ENCODE data around the gene SLC12A7. TPM values are rescaled to one million over a fixed set of nuclear protein-coding genes. Genes with fewer than 3 reads are reported as not detected.

Gene SLC12A7
- total RNA-seq, 1 donor from 2014 or later: 344 TPM

DNA sequence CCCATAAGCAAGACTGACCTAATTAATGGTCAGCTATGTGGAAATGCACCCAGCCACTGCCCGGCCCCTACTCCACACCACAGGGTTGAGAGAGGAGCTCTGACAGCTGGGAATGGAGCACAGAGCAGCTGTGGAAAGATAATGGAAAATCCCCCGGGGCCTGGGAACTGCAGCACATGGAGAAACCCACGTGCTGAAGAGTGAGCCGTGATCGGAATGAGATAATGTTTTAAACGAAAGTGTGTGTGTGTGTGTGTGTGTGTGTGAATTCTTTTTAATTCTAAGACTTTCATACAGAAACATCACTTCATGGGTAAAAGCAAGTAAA is 13.1 kb upstream of the SLC12A7 start:
- DNase-seq (ENCODE audit: low spot score): no peak

DNA sequence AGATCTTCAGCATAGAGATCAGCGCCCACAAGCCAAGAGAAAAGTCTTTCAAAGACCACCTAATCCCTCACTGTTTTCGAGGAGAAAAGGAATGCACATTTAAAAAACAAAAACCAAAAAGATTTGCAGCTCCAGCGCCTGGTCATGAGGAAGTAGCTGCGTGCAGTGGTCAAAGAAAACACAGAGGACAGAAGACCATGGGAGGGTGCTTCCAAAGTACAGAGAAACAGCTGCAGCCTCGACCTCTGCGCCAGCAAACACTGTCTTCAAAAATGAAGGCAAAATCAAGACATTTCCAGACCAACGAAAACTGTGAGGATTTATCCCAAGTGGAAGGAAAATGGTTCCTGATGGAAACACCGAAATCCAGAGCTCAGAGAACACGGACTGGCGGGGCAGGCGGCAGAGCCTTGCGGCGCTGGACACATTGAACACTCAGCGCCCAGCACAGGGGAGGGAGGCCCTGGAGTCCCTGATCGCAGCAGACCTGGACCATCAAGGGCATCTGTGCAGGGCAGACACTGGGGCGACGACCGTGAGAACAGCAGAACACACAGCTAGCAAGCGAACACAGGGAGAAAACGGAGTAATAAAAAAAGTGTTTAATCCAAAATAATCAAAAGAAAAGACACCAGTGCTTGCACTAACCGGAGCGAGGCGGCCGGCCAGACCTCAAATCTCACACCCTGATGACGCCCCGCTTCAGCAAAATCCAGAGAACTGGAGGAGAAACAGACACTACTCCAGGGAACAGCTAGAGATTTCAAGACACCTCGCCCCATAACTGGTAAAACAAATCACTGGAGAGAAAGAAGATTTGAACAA is 12.6 kb upstream of the SLC12A7 start:
- no peak for DNase-seq (ENCODE audit: low spot score)

DNA sequence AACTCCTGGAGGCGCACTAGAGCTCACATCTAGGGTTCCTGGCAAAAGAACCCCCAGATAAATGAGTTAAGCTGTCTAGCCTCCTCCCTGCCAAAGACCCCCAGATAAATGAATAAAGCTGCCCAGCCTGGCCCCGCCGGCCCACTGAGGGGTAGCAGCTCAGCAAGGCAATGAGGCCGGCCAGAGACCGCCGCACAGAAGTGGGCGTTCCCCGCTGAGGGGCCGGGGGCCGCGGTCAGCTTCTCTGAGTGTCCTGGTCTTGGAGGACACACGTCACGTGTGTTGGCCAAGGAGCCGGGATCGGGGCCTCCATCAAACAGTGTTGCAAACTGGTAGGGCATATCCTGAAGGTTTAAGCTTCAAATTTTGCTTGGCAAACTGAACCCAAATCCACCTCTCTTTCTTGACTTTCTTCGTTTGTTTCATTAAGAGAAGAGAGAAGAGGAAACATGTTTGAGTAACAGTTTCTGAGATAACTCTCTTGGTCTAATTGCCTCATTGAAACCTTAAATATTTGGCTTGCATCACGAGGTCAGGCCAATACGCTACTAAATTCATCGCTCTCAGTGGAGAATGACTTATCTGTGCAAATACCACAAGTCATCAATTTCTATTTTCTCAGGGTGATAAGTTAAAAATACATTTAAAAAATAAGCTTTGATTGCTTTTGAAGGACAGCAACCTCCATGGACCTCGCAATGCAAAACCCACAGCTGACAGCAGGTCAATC is 11.7 kb upstream of the SLC12A7 start:
- no peak for DNase-seq (ENCODE audit: low spot score)

DNA sequence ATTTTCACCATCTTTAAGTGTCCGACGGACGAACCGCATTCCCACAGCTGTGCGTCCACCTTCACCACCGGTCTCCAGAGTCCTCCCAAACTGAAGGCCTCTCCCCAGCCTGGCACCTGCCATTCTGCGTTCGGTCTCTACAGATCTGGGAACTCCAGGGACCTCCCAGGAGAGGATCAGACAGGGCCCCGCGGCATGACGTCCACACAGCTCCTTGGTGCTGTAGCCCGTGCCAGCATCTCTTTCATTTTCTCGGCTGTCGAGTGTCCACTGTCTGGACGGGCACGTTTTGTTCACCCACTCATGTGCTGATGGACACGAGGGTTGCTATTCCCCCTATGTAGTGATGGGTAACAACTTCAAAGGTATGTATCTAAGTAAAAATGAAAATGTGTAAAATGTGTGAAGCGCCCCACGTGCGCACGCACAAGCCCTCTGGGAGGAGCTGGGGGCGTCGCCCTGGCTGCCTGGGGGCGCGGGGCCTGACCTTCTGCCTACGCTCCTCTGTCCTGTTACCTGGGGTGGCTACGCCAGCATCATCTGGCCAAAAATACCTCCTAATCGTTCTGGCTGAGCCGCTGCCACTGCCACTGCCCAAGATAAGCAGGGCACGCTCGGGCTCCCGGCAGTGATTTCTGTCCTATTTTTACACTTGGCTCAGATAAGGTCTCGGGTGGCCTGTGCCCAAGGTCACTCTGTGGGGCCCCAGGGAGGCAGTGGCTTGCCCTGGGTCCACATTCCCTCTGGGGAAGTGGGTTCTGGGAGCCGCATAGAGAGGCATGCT is 10.8 kb upstream of the SLC12A7 start:
- no peak for DNase-seq (ENCODE audit: low spot score)

DNA sequence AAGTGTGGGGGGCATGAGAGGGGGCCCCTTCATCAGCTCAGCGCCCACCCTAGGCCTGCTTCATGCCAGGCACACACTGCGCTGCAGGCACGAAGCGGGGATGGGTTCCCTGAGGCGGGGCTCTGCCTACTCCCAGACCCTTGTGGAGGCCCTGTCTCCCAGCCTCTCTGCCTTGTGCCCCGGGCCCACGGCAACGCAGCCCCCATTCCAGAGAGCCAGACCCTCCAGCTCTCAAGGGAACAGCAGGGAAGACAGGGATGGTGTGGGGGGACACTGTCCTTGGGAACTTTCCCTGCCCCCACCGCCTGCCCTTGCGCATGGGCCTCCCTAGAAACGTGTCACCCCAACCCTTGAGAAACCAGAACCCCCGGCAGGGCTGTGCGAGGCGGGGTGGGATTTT is 10.0 kb upstream of the SLC12A7 start:
- DNase-seq (ENCODE audit: low spot score): no peak

DNA sequence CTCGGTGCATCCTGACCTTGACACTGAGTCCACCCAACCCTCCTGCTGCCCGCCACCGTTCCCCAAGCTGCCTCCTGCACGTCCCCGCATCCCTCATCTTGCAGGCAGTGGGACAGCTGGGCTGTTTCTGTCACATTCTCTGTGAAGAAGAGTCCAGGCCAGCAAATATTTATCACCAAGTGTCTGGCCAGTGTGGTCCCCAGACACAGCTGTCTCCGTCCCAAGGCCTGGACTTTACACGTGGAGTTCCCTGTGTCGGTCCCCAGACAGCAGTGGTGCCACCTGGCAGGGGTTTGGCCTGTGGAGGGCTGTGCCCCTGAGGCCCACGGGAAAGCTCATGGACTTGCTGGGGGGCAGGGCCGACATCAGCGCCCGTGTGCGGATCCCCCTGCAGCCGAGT is 9.2 kb upstream of the SLC12A7 start:
- no peak for DNase-seq (ENCODE audit: low spot score)

DNA sequence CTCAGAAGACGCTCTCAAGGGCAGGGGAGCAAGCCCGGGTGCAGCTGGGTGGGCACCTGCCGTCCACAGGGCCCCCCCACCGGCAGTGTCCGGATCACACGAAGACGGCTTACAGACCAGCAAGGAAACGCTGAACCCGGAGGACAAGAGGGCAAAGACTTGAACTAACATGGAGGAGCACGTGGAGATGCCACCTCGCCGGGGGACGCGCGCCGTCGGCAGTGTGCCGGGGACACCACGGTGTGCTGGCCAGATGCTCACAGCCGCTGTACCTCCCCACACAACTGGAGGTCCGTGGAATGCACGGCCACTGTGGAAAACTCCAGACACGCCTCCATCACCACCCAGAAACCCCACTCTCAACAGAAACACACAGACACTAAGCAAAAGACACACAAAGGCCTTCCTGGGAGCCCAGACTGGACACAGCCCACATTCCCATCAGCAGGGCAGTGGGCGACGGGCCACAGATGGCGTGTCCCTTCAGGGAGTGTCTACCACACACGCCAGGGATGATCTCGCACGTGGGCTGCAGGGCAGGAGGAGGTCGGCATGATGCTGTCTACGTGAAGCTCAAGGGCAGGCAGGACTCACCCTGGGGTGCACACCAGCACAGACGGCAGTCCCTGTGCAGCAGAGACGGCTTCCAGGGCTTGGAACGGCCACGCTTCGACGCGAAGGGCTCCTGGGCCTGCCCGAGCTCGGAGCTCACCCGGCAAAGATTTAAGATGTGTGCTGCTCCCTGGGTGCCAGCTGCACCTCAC is 8.6 kb upstream of the SLC12A7 start:
- DNase-seq (ENCODE audit: low spot score): no peak

DNA sequence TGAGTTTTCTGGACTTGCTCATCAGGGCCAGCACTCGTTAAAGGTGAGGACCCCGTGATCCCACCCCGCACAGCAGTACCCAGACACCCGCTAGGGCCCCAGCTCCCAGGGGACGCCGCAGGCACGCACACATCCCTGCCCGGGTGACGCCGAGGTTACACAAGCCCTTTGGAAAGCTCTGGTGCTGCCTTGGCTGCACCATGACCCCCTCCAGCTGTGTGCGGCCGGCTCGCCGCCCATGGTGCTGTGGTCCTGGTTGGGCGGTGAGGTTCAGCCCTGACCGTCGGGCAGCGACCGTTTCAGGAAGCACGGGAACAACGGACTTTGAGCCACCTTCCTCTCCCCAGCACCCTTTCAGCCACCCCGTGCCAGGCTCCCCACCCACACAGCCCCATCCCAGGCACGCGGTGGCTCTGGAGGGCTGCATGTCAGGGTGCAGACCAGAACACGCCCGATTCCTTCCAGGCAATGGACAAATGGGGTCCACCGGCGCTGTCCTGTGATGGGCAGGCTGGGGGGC is 7.5 kb upstream of the SLC12A7 start:
- peak; percentile 86 for DNase-seq (ENCODE audit: low spot score)

DNA sequence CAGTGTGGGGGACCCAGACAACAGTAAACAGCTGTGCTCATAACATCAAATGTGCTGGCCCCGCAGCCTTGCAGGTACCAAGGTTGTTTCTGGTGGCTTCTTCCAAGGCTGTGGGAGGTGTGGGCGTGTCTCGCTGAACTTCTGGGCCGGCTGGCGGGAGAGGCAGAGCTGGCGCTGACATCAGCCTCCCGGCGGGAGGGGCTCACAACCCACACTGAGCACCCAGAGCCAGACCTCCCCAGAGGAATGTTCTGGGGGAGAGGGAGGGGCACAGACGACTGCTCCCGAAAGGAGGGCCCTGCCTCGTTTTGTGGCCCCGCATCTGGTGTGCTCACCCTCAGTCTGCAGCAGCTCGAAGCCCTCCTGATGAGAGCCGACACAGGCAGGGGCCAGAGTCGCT is 6.9 kb upstream of the SLC12A7 start:
- DNase-seq (ENCODE audit: low spot score): peak; percentile 88

DNA sequence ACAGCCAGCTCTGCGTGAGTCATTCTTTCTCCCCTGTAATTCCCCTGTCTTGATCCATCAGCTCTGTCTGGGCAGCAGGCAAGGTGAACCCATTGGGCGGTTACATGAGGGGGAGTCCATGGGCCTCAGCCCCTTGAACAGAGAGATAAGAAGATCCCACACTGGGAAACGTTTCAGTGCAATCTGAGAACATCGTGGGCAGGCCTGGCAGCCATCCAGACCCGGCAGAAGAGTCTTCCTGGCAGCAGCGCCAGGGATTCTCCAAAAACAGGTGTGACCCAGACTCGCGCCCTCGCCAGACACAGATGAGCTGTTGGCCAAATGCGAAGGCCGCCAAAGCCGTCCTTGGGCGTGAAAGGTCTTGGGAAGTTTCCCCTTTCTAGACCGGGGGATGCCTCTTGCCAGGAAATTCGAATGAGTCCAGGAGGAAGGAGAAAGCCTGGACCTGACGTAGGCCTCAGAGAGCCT is 6.4 kb upstream of the SLC12A7 start:
- DNase-seq (ENCODE audit: low spot score): no peak

DNA sequence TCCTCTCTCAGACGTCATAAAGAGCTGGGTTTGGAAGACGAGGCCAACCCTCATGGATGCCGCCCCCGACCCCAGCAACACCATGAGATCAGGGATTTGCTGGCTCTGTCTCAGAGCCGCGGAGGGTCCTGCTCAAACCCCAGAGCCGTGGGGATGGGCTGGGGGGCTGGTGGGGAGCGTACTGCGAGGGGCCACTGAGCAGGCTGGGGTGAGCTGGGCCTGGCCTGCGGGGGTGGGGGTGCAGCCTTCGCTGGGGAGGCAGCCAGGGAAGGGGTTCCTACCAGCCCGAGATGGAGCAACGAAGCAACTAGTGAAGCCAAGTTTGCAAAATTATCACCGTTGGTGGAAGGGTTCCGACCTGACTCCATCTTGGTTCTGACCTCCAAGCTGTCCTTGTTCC is 5.1 kb upstream of the SLC12A7 start:
- DNase-seq (ENCODE audit: low spot score): no peak

DNA sequence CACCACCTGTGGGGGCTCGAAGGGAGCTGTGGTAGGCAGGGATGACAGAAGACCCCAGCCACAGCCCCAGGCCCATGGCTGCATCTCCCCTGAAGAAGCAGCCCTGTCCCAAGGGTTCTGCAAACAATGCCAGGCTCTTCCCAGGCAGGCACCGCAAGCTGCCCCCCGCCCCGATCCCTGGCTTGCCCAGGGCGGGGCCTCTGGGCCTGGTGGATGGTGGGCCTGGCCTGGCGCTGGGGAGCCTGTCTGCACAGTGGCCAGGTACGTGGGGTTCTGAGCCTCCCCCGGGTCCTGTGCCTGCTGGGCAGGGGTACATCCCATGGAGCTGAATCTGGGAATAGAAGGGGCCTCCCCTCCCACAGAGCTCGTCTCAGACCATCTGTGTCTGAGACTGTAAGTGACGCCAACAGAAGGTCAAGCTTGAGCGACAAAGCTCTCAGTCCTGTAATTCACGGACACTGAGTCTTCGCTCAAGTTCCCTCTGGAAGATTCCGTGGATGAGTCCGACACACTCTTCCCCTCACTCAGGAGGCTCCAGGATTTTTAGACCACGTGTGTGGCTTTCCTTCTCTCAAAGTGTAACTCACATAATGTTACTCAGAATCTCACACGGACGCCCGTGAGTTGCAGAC is 4.4 kb upstream of the SLC12A7 start:
- DNase-seq (ENCODE audit: low spot score): no peak

DNA sequence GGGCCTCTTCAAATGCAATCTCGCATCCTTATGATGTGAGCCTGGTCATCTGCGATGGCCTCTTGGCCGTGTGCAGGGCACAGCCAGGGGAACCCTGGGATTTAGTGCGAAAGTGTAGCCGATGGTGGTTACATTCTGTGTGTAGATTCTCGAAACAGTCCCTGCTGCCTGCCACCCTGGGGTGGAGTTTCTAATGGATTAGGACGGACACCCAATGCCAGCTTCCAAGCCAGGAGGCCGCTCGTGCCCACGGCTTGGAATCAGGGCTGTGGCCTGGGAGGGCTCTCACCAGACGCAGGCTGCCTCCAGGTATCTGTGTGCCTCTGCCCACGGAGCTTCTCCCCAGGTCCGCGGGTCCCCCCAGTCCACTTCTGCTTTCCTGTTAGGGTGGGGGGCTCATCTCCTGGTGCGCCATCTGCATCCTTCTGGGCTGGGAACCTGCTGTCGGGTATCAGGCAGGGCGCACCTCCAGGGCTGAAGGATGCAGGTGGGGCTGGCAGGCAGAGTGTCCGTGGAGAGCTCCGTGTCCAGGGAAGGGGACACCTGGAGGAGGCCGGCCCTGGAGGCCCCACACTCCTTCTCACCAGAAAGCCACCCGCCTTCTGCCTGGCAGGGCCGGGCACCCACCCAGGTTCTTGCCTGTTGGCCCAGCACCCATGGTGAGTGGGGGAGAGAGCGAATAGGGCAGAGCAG is 3.4 kb upstream of the SLC12A7 start:
- DNase-seq (ENCODE audit: low spot score): no peak

DNA sequence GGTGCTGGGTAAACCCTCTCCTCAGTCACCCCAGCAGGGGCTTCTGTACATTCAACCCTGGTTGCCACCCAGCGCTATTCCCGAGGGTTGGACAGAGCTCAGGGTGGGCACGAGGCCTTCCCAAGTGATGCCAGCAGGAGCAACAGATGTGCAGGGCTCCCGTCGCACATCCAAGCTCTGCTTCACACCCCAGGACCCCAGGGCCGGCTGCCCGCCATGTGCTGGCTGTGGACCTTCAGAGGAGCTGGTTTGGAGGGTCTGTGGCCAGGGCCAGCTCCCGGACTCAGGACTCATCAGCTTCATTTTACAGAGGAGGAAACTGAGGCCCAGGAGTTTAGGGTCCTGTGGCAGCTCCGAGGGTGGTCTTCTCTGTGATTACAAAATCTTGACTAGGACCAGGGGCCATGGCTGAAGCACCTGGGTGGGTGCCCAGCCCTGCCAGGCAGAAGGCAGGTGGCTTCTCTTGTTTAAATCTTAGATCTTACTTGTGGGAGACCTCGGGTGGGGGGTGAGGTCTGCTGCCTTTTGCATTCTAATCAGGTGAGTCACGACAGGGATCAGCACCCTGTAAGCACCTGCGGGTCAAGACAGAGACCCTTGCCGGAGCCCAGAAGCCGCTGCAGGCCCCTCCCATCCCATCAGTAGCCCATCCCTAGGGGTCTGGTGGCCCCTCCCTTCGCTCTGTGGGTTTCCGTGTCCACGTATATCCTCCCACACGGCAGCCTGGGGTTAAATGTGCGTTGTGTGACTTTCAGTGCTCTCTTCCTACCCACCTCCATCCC is 2.1 kb upstream of the SLC12A7 start:
- no peak for DNase-seq (ENCODE audit: low spot score)

DNA sequence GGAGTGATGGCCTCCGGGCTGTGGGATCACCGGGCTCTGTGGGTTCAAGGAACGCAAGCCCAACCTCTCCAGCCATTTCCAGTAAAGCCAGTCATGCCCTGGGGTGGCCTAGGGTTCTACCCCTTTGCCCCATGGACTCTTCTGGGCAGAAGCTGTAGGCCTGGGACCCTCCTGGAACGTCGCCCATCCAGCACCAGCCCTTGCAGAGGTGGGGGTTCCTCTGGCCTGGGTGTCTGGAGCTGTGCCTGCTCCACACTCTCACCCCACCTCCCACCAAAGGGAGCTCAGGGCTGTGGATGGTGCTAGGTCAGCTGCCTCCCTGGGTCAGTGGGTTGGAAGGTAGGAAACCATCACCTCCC is 1.4 kb upstream of the SLC12A7 start:
- DNase-seq (ENCODE audit: low spot score): no peak

DNA sequence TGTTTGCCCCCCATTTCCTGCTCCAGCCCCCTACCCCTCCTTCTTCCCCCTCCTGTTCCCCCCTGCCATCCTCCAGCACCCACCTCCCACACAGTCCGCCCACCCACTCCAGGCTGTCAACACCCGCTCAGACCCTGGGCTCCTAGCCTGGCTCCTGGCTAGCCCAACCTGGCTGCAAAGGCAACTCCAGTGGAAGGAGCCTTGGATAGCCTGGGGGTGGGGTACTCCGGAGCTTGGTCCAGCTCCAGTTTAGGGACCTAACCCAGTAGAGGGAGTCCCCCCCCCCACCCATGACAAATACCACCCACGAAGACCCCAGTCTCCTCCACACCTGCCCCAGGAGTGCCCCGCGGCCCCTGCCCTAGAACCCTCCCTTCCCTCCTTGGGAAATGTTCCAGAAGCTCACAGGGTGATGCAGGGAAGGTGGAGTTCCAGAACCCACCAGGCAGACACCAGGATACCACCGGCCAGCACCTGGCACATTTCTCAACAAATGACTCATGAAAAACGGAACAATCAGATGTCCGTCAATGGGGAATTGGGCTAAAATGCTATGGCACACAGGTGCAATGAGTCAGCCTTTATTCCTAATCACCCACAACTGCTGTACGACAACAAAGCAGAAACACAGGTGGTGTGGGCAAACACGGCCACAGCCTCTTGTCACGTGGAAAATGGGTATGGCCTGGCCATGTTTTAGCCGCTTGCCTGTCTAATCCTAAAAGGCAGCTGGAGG is 901 bp upstream of the SLC12A7 start:
- DNase-seq (ENCODE audit: low spot score): no peak

DNA sequence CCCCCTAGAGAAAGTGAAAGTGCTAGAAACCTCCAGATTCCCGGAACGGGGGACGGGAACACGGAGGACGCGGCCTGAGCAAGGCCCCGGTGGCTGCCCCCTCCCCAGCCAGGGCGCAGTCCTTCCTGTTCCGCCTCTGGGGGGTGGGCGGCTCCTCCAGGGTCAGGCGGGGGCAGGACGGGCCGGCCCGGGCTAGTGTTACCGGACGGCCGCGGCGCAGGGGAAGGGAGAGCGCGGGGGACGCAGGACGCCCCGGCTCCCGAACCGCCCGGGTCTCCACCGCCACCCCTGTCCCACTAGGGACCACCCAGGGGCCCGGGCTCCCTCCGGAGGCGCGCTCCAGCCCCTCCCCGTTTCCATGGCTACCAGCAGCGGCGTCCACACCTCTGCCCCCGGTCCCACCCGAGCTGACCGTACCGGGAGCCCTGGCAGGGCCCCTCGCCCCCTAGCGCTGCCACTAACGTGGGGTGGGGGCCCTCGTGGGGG is 579 bp downstream of the SLC12A7 start:
- DNase-seq (ENCODE audit: low spot score): no peak

DNA sequence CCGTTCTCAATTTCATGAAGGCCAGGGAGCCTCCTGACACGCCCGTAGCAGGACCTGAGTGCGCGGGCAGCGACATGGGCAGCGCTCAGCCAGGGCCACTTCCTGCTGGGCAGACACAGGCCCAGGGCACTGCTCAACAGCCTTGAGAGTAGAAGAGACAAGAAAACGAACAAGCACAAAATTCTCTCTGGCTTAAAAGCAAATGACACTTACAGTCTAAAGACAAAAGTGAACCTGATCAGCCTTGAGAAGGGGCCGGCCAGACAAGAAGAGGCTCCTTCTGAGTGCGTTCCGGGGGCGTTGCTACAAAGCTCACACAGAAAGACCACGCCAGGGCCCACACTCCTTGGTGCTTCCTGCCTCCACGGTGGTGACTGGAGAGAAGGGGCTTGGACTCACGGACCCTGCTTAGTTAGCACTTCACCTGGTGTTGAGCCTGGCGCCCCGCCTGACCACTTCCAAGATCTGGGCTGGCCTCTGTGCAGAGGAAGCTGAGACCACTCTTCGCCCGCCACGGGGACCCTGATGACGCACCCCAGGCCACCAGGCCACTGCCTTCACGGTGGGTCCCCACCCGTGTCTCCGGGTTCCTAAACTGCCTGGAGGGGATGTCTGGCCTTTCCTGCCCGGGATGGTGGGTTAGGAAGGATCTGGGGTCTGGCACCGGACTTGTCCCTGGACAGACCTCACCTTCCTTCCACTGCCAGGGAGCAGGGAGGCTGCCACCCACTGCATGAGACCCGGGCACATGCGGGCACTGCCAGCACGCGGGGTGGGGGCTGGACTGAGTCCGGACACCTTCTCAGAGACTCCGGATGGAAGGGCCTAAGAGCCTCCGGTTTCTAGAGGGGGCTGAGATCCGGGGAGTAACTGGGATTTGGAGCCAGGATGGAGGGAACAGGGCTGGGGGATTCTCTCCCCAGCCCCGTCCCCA is 1.3 kb downstream of the SLC12A7 start:
- DNase-seq (ENCODE audit: low spot score): no peak

All from mucosa of gallbladder (tissue), 1 donor.